Progenitor cell of endocrine pancreas (in vitro differentiated cells): Measurements from ENCODE around the gene CFAP90. TPM values are rescaled to one million over a fixed set of nuclear protein-coding genes. Genes with fewer than 3 reads are reported as not detected.

Experiments used
- DNase-seq: peaks from one replicate; pipeline ENCODE4 v3.0.0; 2021; ENCODE audit warnings: low spot score; ENCODE audit not compliant: unreplicated experiment
- H3K27ac Mint-ChIP-seq: 2 replicates; pipeline ENCODE4 v1.8.0; 2021; ENCODE audit warnings: mild to moderate bottlenecking, moderate library complexity, mixed read lengths
- H3K27me3 Mint-ChIP-seq: 2 replicates; pipeline ENCODE4 v1.8.0; 2021; ENCODE audit warnings: mixed read lengths
- H3K36me3 Mint-ChIP-seq: 2 replicates; pipeline ENCODE4 v1.8.0; 2022; ENCODE audit warnings: mixed read lengths; ENCODE audit not compliant: insufficient read depth
- H3K4me1 Mint-ChIP-seq: 2 replicates; pipeline ENCODE4 v1.8.0; 2021; ENCODE audit warnings: low read depth, mixed read lengths
- H3K4me3 Mint-ChIP-seq: 2 replicates; pipeline ENCODE4 v1.8.0; 2021; ENCODE audit warnings: low read depth, mild to moderate bottlenecking, moderate library complexity, mixed read lengths
- H3K9me3 Mint-ChIP-seq: 2 replicates; pipeline ENCODE4 v1.8.0; 2021; ENCODE audit warnings: low read depth, mixed read lengths
- long read RNA-seq: library from polyadenylated mRNA; unstranded; transcript quantifications from one replicate; pipeline ENCODE4 v2.0.0, GENCODE V29; 2020
- total RNA-seq: library from RNA; stranded (reverse); gene quantifications from 2 replicates; pipeline ENCODE4 v1.2.1, GENCODE V29; 2021
- TF ChIP-seq, protein P1 (sequence below): fragments of 200-600 bp; sonication (generic); IDR thresholded peaks from one replicate; pipeline ENCODE4 v1.5.0; 2021; ENCODE audit warnings: antibody characterized with exemption, mild to moderate bottlenecking; ENCODE audit not compliant: unreplicated experiment

The CFAP90 gene, protein sequence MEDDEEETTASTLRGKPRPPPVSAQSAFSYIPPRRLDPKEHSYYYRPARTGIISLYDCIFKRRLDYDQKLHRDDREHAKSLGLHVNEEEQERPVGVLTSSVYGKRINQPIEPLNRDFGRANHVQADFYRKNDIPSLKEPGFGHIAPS
- 2.1 and 2.8 TPM in 2 replicates for total RNA-seq
- long read RNA-seq, result 0 reads

DNA sequence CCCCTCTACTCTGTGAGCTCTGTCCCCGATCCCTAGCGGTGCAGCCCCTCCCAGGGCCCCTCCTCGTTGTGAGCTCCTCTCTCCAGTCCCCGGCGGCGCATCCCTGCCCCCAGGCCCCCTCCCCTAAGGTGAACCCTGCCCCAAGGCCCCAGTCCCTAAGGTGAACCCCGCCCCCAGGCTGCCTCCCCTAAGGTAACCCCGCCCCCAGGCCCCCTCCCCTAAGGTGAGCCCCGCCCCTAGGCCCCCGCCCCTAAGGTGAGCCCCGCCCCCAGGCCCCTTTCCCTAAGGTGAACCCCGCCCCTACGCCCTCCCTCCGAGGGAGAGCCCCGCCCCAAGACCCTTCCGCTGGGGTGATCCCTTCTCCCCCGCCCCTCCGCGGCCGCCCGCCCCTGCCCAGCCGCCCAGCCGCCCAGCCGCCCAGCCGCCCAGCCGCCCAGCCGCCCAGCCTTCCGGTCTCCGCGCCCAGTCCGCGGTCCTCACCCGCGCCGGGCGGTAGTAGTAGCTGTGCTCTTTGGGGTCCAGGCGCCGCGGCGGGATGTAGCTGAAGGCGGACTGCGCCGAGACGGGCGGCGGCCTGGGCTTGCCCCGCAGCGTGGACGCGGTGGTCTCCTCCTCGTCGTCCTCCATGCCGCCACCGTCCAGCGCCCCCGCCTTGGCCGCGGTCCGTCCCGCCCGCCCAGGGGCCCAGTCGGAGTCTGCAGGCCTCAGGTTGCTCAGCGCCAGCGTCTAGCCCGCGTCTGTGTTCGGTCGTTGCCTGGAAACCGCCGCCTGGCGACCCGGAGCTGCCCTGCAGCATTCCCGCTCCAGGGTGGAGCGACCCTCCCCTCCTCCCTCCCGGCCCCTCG lies at the start of gene CFAP90:
Gene CFAP90, minus strand, starts transcription at position 739 of the 845 bp plus-strand sequence. Its CDS starts 112 bp downstream, at position 627.
- peaks cover 2% of the 10 kb centered on the region for H3K36me3 Mint-ChIP-seq
- TF ChIP-seq, protein P1, sequence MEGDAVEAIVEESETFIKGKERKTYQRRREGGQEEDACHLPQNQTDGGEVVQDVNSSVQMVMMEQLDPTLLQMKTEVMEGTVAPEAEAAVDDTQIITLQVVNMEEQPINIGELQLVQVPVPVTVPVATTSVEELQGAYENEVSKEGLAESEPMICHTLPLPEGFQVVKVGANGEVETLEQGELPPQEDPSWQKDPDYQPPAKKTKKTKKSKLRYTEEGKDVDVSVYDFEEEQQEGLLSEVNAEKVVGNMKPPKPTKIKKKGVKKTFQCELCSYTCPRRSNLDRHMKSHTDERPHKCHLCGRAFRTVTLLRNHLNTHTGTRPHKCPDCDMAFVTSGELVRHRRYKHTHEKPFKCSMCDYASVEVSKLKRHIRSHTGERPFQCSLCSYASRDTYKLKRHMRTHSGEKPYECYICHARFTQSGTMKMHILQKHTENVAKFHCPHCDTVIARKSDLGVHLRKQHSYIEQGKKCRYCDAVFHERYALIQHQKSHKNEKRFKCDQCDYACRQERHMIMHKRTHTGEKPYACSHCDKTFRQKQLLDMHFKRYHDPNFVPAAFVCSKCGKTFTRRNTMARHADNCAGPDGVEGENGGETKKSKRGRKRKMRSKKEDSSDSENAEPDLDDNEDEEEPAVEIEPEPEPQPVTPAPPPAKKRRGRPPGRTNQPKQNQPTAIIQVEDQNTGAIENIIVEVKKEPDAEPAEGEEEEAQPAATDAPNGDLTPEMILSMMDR, result peak; percentile 66
- no peaks in the 10 kb centered on the region for H3K9me3 Mint-ChIP-seq
- peaks cover 11% of the 10 kb centered on the region for H3K27me3 Mint-ChIP-seq
- peak within 1 kb of the TSS; percentile 88 for H3K4me3 Mint-ChIP-seq
- H3K27ac Mint-ChIP-seq, result peak within 1 kb of the TSS; percentile 90
- H3K4me1 Mint-ChIP-seq, result peaks cover 14% of the 10 kb centered on the region
- peak; percentile 81 for DNase-seq

- Mint-ChIP-seq H3K36me3 (peaks cover 49% of the 10 kb centered on the region), H3K4me3 (no peak overlapping the region), H3K9me3 (no peaks in the 10 kb centered on the region)
These were observed 46.2 kb upstream of the CFAP90 start for GRCh38 chr5:7897014-7897600.

DNA sequence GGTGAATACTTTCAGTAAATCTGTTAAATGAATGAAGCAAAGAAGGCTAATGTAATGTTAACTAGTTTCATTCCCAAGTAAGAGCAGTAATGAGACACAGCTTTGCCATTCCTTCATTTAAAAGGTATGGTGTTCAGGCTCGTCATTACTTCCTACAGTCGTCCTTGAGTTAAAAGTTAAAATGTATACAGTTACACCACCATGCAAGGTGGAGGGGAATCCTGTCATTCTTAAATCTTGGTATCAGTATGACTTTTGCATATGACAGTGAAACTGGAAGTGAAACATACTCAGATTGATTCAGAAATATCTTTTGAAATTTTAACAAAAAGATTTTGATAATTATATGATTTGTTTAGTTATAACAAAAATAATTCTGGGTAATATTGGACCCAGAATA lies 43.9 kb upstream of the CFAP90 start:
- peaks cover 53% of the 10 kb centered on the region for H3K36me3 Mint-ChIP-seq
- TF ChIP-seq, protein P1, result no peak
- H3K27me3 Mint-ChIP-seq, result no peaks in the 10 kb centered on the region
- no peaks in the 10 kb centered on the region for H3K9me3 Mint-ChIP-seq
- H3K4me3 Mint-ChIP-seq, result no peak overlapping the region
- DNase-seq, result no peak
- H3K27ac Mint-ChIP-seq, result peak overlapping the region; percentile 7
- no peaks in the 10 kb centered on the region for H3K4me1 Mint-ChIP-seq

More at GRCh38 chr5:7897014-7897600, 46.2 kb upstream of the CFAP90 start:
- no peaks in the 10 kb centered on the region for H3K4me1 Mint-ChIP-seq
- H3K27me3 Mint-ChIP-seq, result no peaks in the 10 kb centered on the region
- H3K27ac Mint-ChIP-seq, result no peak overlapping the region
- TF ChIP-seq, protein P1, result peak; percentile 52
- no peak for DNase-seq

GRCh38 chr5:7894439-7894838 lies 43.5 kb upstream of the CFAP90 start:
- TF ChIP-seq, protein P1, result no peak
- no peaks in the 10 kb centered on the region for H3K4me1 Mint-ChIP-seq
- H3K27ac Mint-ChIP-seq, result peak overlapping the region; percentile 7
- peaks cover 50% of the 10 kb centered on the region for H3K36me3 Mint-ChIP-seq
- DNase-seq, result no peak
- no peak overlapping the region for H3K4me3 Mint-ChIP-seq
- no peaks in the 10 kb centered on the region for H3K27me3 Mint-ChIP-seq
- no peaks in the 10 kb centered on the region for H3K9me3 Mint-ChIP-seq

DNA sequence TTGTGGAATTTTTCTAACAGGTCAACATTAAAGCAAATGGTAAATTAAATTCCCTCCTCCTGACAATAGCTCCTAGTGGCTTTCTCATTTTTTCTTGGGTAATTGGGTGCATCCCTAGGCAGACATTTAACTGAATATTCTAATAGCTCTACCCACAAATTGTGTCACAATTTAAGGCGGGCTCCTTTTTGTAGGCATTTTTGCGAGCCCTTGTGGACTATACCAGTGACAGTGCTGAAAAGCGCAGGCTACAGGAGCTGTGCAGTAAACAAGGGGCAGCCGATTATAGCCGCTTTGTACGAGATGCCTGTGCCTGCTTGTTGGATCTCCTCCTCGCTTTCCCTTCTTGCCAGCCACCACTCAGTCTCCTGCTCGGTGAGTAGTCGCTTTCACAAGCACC lies 38.0 kb upstream of the CFAP90 start:
- Mint-ChIP-seq H3K9me3 (no peaks in the 10 kb centered on the region), H3K36me3 (peaks cover 37% of the 10 kb centered on the region), H3K27ac (no peak overlapping the region), H3K4me3 (no peak overlapping the region), H3K27me3 (no peaks in the 10 kb centered on the region), H3K4me1 (no peaks in the 10 kb centered on the region)
- TF ChIP-seq, protein P1, result no peak
- DNase-seq, result no peak
